H4 (cell line): ENCODE measurements around the gene DRD2. TPM values are rescaled to one million over a fixed set of nuclear protein-coding genes. Genes with fewer than 3 reads are reported as not detected.

Source experiments
- DNase-seq: peaks from one replicate; pipeline ENCODE4 v3.0.0-alpha.2; 2015; ENCODE audit warnings: low spot score
- total RNA-seq: library from RNA; depleted of rRNA; stranded (reverse); fragments of >200 nt; shearing (Covaris generic); gene quantifications from 2 replicates; pipeline ENCODE4 v1.2.3, GENCODE V29; 2014; rRNA removed

DRD2 gene
- total RNA-seq, 1 experiment from 2014 or later, result 1.6 TPM

GRCh38 chr11:113372309-113372708, 102.9 kb downstream of the DRD2 start:
- no peak for DNase-seq

GRCh38 chr11:113370634-113371033, 104.6 kb downstream of the DRD2 start:
- DNase-seq, result no peak

- no peak for DNase-seq
These were observed 105.8 kb downstream of the DRD2 start for GRCh38 chr11:113369411-113369810.

- DNase-seq, result no peak
These were observed 109.3 kb downstream of the DRD2 start for GRCh38 chr11:113365895-113366294.

- no peak for DNase-seq
These were observed 111.1 kb downstream of the DRD2 start for GRCh38 chr11:113363996-113364641.

- DNase-seq, result no peak
These were observed 111.8 kb downstream of the DRD2 start for GRCh38 chr11:113363406-113363805.

Other genes with a start within 250 kb of the DRD2 start
- 10.8 and 17.2 TPM in 2 replicates for gene TTC12, start 160.8 kb downstream of the DRD2 start, total RNA-seq
- 0.06 TPM in 1 of 2 replicates, not detected in the other for gene ANKK1, start 87.6 kb downstream of the DRD2 start, total RNA-seq
- gene TMPRSS5, start 230.9 kb upstream of the DRD2 start, total RNA-seq, result 0.14 TPM in 1 of 2 replicates, not detected in the other